ENCODE results near the gene CRB3.

DNA sequence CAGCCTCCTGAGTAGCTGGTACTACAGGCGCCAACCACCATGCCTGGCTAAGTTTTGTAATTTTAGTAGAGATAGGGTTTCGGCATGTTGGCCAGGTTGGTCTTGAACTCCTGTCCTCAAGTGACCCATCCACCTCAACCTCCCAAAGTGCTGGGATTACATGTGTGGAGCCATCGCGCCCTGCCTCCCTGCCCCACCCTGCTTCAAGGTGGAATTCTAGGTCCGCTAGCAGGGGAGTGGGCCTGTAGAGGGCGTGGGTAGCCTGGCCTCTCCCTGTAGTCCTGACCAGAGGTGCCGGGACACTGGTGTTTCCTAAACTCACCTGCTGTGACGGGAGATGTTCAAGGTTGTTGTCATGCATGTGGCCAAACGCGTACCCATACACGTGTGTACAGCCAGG, 30.9 kb upstream of the CRB3 start:
- TF ChIP-seq, protein P1, sequence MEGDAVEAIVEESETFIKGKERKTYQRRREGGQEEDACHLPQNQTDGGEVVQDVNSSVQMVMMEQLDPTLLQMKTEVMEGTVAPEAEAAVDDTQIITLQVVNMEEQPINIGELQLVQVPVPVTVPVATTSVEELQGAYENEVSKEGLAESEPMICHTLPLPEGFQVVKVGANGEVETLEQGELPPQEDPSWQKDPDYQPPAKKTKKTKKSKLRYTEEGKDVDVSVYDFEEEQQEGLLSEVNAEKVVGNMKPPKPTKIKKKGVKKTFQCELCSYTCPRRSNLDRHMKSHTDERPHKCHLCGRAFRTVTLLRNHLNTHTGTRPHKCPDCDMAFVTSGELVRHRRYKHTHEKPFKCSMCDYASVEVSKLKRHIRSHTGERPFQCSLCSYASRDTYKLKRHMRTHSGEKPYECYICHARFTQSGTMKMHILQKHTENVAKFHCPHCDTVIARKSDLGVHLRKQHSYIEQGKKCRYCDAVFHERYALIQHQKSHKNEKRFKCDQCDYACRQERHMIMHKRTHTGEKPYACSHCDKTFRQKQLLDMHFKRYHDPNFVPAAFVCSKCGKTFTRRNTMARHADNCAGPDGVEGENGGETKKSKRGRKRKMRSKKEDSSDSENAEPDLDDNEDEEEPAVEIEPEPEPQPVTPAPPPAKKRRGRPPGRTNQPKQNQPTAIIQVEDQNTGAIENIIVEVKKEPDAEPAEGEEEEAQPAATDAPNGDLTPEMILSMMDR (conservative IDR thresholded peaks at IDR 0.05; ENCODE audit: low read depth, low read length), result no peak
- TF ChIP-seq EZH2 (IDR thresholded peaks at IDR 0.05; ENCODE audit: borderline replicate concordance, low read depth, low read length, poor library complexity, severe bottlenecking), result no peak

Measured in A673 (cell line).